GM03348 (cell line): Measurements from ENCODE around the gene OSTN.
"Not testable (repeated sequence)": the region's sequence is repeated elsewhere in the genome, so short reads cannot be mapped to it uniquely, and the experiment has no call there.

ENCODE experiments used
- DNase-seq: peaks from one replicate; pipeline ENCODE4 v3.0.0; 2012; ENCODE audit warnings: low spot score

Gene OSTN

GRCh38 chr3:191198932-191199331, at the start of gene OSTN:
TSS of gene OSTN (plus strand) at chr3:191199241. CDS start at chr3:191212533, 13,292 bp downstream.
- DNase-seq: no peak

- no peak for DNase-seq
Measured at GRCh38 chr3:191151653-191152052, 47.4 kb upstream of the OSTN start.

GRCh38 chr3:191154827-191155226, 44.2 kb upstream of the OSTN start:
- DNase-seq: no peak

GRCh38 chr3:191158247-191158646, 40.8 kb upstream of the OSTN start:
- no peak for DNase-seq

- no peak for DNase-seq
Measured at GRCh38 chr3:191158815-191159214, 40.2 kb upstream of the OSTN start.

GRCh38 chr3:191165802-191166201, 33.2 kb upstream of the OSTN start:
- DNase-seq: no peak

- no peak for DNase-seq
Measured at GRCh38 chr3:191166368-191166767, 32.7 kb upstream of the OSTN start.

- DNase-seq: no peak
Measured at GRCh38 chr3:191169566-191169965, 29.5 kb upstream of the OSTN start.

- DNase-seq: no peak
Measured at GRCh38 chr3:191170097-191170496, 28.9 kb upstream of the OSTN start.

- DNase-seq: no peak
Measured at GRCh38 chr3:191175102-191175501, 23.9 kb upstream of the OSTN start.

- no peak for DNase-seq
Measured at GRCh38 chr3:191176038-191176785, 22.8 kb upstream of the OSTN start.

GRCh38 chr3:191185382-191185781, 13.7 kb upstream of the OSTN start:
- DNase-seq: not testable (repeated sequence)

- DNase-seq: not testable (repeated sequence)
Measured at GRCh38 chr3:191188246-191188645, 10.8 kb upstream of the OSTN start.

GRCh38 chr3:191192270-191192669, 6.8 kb upstream of the OSTN start:
- DNase-seq: not testable (repeated sequence)

- no peak for DNase-seq
Measured at GRCh38 chr3:191192941-191193340, 6.1 kb upstream of the OSTN start.

- no peak for DNase-seq
Measured at GRCh38 chr3:191197761-191198306, 1.2 kb upstream of the OSTN start.

- DNase-seq: no peak
Measured at GRCh38 chr3:191198480-191198879, 561 bp upstream of the OSTN start.

GRCh38 chr3:191210032-191210431, 11.0 kb downstream of the OSTN start:
- DNase-seq: no peak

GRCh38 chr3:191216510-191216909, 17.5 kb downstream of the OSTN start:
- DNase-seq: no peak

GRCh38 chr3:191217301-191217700, 18.3 kb downstream of the OSTN start:
- DNase-seq: peak; percentile 18

- no peak for DNase-seq
Measured at GRCh38 chr3:191220908-191221307, 21.9 kb downstream of the OSTN start.

- DNase-seq: no peak
Measured at GRCh38 chr3:191221638-191222037, 22.6 kb downstream of the OSTN start.

GRCh38 chr3:191227541-191227940, 28.5 kb downstream of the OSTN start:
- no peak for DNase-seq

GRCh38 chr3:191234216-191234615, 35.2 kb downstream of the OSTN start:
- no peak for DNase-seq
